HepG2 (cell line): Measurements from ENCODE around the gene FOSB.

ENCODE experiments used
- FUBP1 ChIP-seq: sonication (generic); formaldehyde crosslinking; IDR thresholded peaks from 2 replicates; pipeline ENCODE4 v1.5.1; 2020; ENCODE audit warnings: missing genetic modification reagents, mild to moderate bottlenecking, borderline replicate concordance
- HDAC2 ChIP-seq: sonication (generic); formaldehyde crosslinking; IDR thresholded peaks from 2 replicates; pipeline ENCODE4 v1.4.0; 2020; ENCODE audit warnings: missing genetic modification reagents
- SCMH1 ChIP-seq: sonication (generic); formaldehyde crosslinking; IDR thresholded peaks from 2 replicates; pipeline ENCODE4 v1.9.0; 2021; ENCODE audit warnings: missing genetic modification reagents, mild to moderate bottlenecking, borderline replicate concordance
- SETDB1 ChIP-seq: sonication (generic); formaldehyde crosslinking; IDR thresholded peaks from 2 replicates; pipeline ENCODE4 v1.5.1; 2020; ENCODE audit warnings: missing genetic modification reagents, mild to moderate bottlenecking, borderline replicate concordance
- ZNF101 ChIP-seq: sonication (generic); formaldehyde crosslinking; IDR thresholded peaks from 2 replicates; pipeline ENCODE4 v1.4.0; 2020; ENCODE audit warnings: mild to moderate bottlenecking, low read depth, missing genetic modification reagents, borderline replicate concordance
- ZNF891 ChIP-seq: sonication (generic); formaldehyde crosslinking; IDR thresholded peaks from 2 replicates; pipeline ENCODE4 v1.5.0; 2020; ENCODE audit warnings: mild to moderate bottlenecking, missing genetic modification reagents

- TF ChIP-seq HDAC2 (CRISPR knock-in tag) = no peak
- TF ChIP-seq ZNF891 (CRISPR knock-in tag) = no peak
- TF ChIP-seq ZNF101 = no peak
- TF ChIP-seq SCMH1 (CRISPR knock-in tag) = no peak
- no peak for TF ChIP-seq FUBP1 (CRISPR knock-in tag)
- TF ChIP-seq SETDB1 (CRISPR knock-in tag) = no peak
Measured at GRCh38 chr19:45450012-45450333, 17.8 kb upstream of the FOSB start.
